Activated CD4-positive, alpha-beta T cell treated with anti-CD3 and anti-CD28 coated beads for 48 hours (primary cell): ENCODE measurements around the gene SCCPDH.
"Not testable (repeated sequence)": the region's sequence is repeated elsewhere in the genome, so short reads cannot be mapped to it uniquely, and the experiment has no call there.

Experiments
- DNase-seq: peaks from one replicate; pipeline ENCODE4 v3.0.0-alpha.2; 2020

Gene SCCPDH

GRCh38 chr1:246803373-246803772 is 79.2 kb downstream of the SCCPDH start:
- DNase-seq, result no peak

GRCh38 chr1:246803883-246804282 is 79.7 kb downstream of the SCCPDH start:
- no peak for DNase-seq

- no peak for DNase-seq
These were observed 81.0 kb downstream of the SCCPDH start for GRCh38 chr1:246805135-246805716.

- DNase-seq, result no peak
These were observed 85.3 kb downstream of the SCCPDH start for GRCh38 chr1:246809473-246809872.

- no peak for DNase-seq
These were observed 87.8 kb downstream of the SCCPDH start for GRCh38 chr1:246811985-246812384.

- DNase-seq, result not testable (repeated sequence)
These were observed 89.1 kb downstream of the SCCPDH start for GRCh38 chr1:246813325-246813724.

- no peak for DNase-seq
These were observed 90.7 kb downstream of the SCCPDH start for GRCh38 chr1:246814890-246815289.

- no peak for DNase-seq
These were observed 91.6 kb downstream of the SCCPDH start for GRCh38 chr1:246815693-246816270.
